ENCODE data around the gene GAPVD1. TPM values are rescaled to one million over a fixed set of nuclear protein-coding genes. Genes with fewer than 3 reads are reported as not detected.

The GAPVD1 gene
- total and polyA plus RNA-seq, 2 of the 8 experiments (the other 6 are each of a cell fraction or from before 2014, with no cell fraction given), result 5.5 to 40.5 TPM

GRCh38 chr9:125238915-125239446, 22.6 kb upstream of the GAPVD1 start:
- H3K9ac ChIP-seq (replicated peaks in 1 of 4; ENCODE audit: extremely low read depth in 1 of 4, low read depth in 3 of 4, low read length in 3 of 4), result no peak overlapping the region; a peak in 2 of 7 replicates
- DNase-seq (ENCODE audit: low read depth in 1 of 2, low spot score in 2 of 2) (no peak), FAIRE-seq (no peak)
- H3K27ac ChIP-seq (ENCODE audit: low read depth, low read length), result no peak overlapping the region
- no peak overlapping the region for H2BK5ac ChIP-seq (ENCODE audit: low read depth, low read length)
- no peak overlapping the region for H2BK20ac ChIP-seq (ENCODE audit: low read length)
- ChIA-PET POLR2A (ENCODE audit: partially characterized antibody) (interaction anchor here (0.9 to 1.7 kb wide), 4 partner anchors 9 to 133 kb away, joined by 3 to 7 read pairs (median 4); partner anchors contain the start of gene RABEPK), CTCF (ENCODE audit: partially characterized antibody) (interaction anchor here (0.6 kb wide), 1 partner anchor 117 kb away, joined by 3 read pairs; no protein-coding TSS in a partner anchor)
- no peak overlapping the region; the same call in 1 of the 2 replicates for H4K8ac ChIP-seq (ENCODE audit: extremely low read depth, insufficient read depth, low read length)
- no peak overlapping the region for H2AK5ac ChIP-seq (ENCODE audit: low read depth, low read length)
- 93% methylated on average over 13 of the region's 14 CpGs; no CpG with 5 or more reads in 1 of the 2 experiments for WGBS, 2 experiments (ENCODE audit: extremely low coverage in 1 of 2, insufficient coverage in 1 of 2, insufficient read length in 1 of 2, insufficient replicate concordance in 2 of 2, low coverage in 1 of 2, low lambda C conversion rate in 2 of 2, missing lambda C conversion rate in 1 of 2)
- no peaks in the 10 kb centered on the region for H3K9me3 ChIP-seq (ENCODE audit: insufficient read depth in 2 of 2, low read depth in 1 of 2, low read length in 1 of 2)
- no peak overlapping the region for H3K18ac ChIP-seq (ENCODE audit: extremely low read depth, low read length)
- no peak overlapping the region for H2BK120ac ChIP-seq (replicated peaks; ENCODE audit: low read depth, low read length)
- H3K4me1 ChIP-seq (replicated peaks in 1 of 4; ENCODE audit: control insufficient read depth in 3 of 4, insufficient read depth in 4 of 4, low read length in 3 of 4), result peaks cover 0 to 6% (median under 1%) of the 10 kb centered on the region in 4 experiments; a peak in 1 of 7 replicates
- peak overlapping the region in 1 of 4 experiments; percentile 75; a peak in 1 of 8 replicates for H3K4me3 ChIP-seq (ENCODE audit: extremely low read depth in 1 of 4, insufficient read depth in 2 of 4, low read depth in 3 of 4, low read length in 4 of 4)
- H4K5ac ChIP-seq (ENCODE audit: insufficient read length, low read depth, low read length), result no peak overlapping the region
- no peak overlapping the region for H2BK12ac ChIP-seq (ENCODE audit: low read depth, low read length)
- H4K20me1 ChIP-seq (replicated peaks in 1 of 2; ENCODE audit: control insufficient read depth in 1 of 2, insufficient read depth in 2 of 2, low read length in 2 of 2), result peaks cover 0 to 17% of the 10 kb centered on the region in 2 experiments
- H2BK15ac ChIP-seq (ENCODE audit: low read length), result no peak overlapping the region
- H3K23ac ChIP-seq (ENCODE audit: insufficient read length), result no peak overlapping the region
- H3K14ac ChIP-seq (ENCODE audit: insufficient read length), result no peak overlapping the region
- no peak overlapping the region for H3K56ac ChIP-seq (replicated peaks; ENCODE audit: insufficient read length, low read depth, low read length)
- no peak overlapping the region for H2AFZ ChIP-seq (ENCODE audit: low read length)
- H3K27me3 ChIP-seq (replicated peaks in 1 of 4; ENCODE audit: control insufficient read depth in 3 of 4, extremely low read depth in 1 of 4, insufficient read depth in 3 of 4, low read length in 3 of 4), result peaks cover 0 to 2% (median 0%) of the 10 kb centered on the region in 4 experiments; a peak in 1 of 7 replicates
- H3K79me1 ChIP-seq (ENCODE audit: low read depth, low read length), result 0 out of 2 replicates have a peak, but pooled peaks cover 3% of the 10 kb centered on the region
- peaks cover 23 to 57% (median 42%) of the 10 kb centered on the region in 4 experiments for H3K36me3 ChIP-seq (ENCODE audit: control insufficient read depth in 2 of 4, insufficient read depth in 4 of 4, low read length in 3 of 4)
- no peak for TF ChIP-seq CTCF (IDR thresholded peaks at IDR 0.05; ENCODE audit: control extremely low read depth in 1 of 3, insufficient read depth in 1 of 3, low read depth in 1 of 3, low read length in 3 of 3)
- TF ChIP-seq SRF (IDR thresholded peaks at IDR 0.05; ENCODE audit: low read depth, low read length), result no peak
- TF ChIP-seq MAX (IDR thresholded peaks at IDR 0.05), result no peak
- TF ChIP-seq SP2 (IDR thresholded peaks at IDR 0.05; ENCODE audit: low read length), result no peak
- peaks cover 9% of the 10 kb centered on the region; the same call in 1 of the 2 replicates for H3K23me2 ChIP-seq (ENCODE audit: low read depth, low read length)
- H3K4ac ChIP-seq (replicated peaks; ENCODE audit: insufficient read length, low read depth, low read length), result no peak overlapping the region
- H3K4me2 ChIP-seq (ENCODE audit: insufficient read depth in 1 of 2, low read depth in 2 of 2, low read length in 2 of 2), result peak overlapping the region in 1 of 2 experiments; percentile 14; a peak in 2 of 4 replicates
- no peak overlapping the region for H4K91ac ChIP-seq (replicated peaks; ENCODE audit: insufficient read length, low read length)
- H3K79me2 ChIP-seq (ENCODE audit: control insufficient read depth in 1 of 2, insufficient read depth in 2 of 2, low read length in 2 of 2), result peaks cover 7 to 33% of the 10 kb centered on the region in 2 experiments
